GM18909 (cell line): ENCODE results near the gene CLPX.
"Not testable (repeated sequence)": the region's sequence is repeated elsewhere in the genome, so short reads cannot be mapped to it uniquely, and the experiment has no call there.

Experiments used
- ATAC-seq: cut with Tn5 transposase; IDR thresholded peaks from one replicate; pipeline ENCODE4 v1.9.1; 2021; ENCODE audit warnings: mild to moderate bottlenecking; ENCODE audit not compliant: unreplicated experiment, poor library complexity

The CLPX gene

GRCh38 chr15:65175511-65175910, 9.6 kb downstream of the CLPX start:
- ATAC-seq = no peak

DNA sequence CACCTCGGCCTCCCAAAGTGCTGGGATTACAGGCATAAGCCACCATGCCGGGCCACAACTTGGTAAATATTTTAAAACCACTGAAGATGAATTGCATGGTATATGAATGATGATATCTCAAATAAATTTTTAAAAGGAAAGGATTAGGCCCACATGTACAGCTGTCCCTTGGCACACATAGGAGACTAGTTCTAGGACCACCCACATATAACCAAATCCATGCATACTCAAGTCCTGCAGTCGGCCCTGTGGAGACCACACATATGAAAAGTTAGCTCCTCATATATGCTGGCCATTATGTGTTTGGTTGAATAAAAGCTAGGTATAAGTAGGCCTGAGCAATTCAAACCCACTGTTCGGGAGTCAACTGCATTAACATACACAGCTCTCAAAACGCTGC, 10.6 kb downstream of the CLPX start:
- no peak for ATAC-seq

- no peak for ATAC-seq
These were observed 12.6 kb downstream of the CLPX start for GRCh38 chr15:65172531-65172930.

GRCh38 chr15:65171428-65171827, 13.7 kb downstream of the CLPX start:
- no peak for ATAC-seq

GRCh38 chr15:65165875-65166274, 19.3 kb downstream of the CLPX start:
- ATAC-seq = no peak

GRCh38 chr15:65164139-65164538, 21.0 kb downstream of the CLPX start:
- no peak for ATAC-seq

- ATAC-seq = no peak
These were observed 22.1 kb downstream of the CLPX start for GRCh38 chr15:65163041-65163440.

- ATAC-seq = no peak
These were observed 28.4 kb downstream of the CLPX start for GRCh38 chr15:65156692-65157091.

DNA sequence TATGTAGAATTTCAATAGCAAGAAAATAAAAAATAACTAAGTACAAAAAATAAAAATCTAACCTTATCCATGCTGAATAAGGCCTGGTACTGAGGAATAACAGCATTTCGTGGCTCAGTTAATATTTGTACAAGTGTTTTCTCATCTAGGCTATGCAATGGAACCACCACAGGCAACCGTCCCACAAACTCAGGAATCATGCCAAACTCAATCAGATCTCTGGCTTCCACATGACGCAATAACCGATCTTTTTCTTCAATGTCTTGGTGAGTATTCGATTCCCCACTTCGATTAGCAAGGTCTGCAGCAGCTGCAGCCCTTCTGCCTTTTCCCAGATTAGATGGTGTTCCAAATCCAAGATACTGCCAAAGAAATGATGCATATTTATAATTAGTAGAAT, 30.4 kb downstream of the CLPX start:
- ATAC-seq = no peak

DNA sequence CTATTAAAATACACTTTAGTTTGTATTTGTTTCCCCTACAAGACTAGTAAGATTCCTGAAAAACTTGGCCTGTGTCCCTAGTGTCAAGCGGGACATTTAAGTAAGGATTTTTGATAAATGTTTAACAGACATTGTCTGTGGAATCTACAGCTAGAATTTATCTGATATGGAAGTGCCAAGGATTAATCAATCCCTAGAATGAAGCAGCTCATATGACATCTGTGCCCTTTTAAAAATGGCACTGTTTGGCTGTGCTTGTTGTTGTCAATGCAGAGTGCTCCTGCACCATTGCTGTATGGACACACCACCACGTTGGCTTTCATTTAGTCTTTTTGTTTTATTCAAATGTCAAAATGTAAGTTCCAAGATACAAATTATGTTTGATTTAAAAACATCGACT, 37.2 kb downstream of the CLPX start:
- ATAC-seq = no peak

DNA sequence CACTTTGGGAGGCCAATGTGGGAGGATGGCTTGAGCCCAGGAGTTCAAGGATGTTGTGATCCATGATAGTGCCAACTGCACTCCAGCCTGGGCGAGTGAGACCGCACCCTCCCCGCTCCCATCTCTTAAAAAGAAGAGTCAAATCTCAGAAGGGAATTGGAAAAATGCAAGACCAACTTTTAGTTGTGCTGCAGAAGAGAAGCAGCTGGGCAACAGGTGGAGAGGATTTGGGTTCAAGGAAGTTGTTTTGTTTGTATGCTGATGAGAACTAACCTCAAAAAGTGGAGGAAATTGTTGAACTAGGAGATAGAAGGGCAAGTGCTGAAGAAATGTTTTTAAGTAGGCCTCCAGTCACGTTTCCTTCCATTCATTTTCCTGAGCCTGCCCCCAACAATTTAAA, 38.7 kb downstream of the CLPX start:
- ATAC-seq = no peak

DNA sequence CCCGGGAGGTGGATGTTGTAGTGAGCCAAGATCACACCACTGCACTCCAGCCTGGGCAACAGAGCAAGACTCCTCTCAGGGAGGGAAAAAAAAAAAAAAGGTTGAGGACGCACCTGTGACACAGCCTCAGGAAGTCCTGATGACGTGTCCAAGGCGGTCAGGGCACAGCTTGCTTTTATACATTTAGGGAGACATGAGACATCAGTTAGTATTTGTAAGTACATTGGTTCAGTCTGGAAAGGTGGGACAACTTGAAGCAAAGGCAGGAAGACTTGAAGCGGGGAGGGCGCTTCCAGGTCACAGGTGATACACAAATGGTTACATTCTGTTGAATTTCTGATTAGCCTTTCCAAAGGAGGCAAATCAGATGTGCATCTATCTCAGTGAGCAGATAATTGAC, 46.5 kb downstream of the CLPX start:
- ATAC-seq = not testable (repeated sequence)

- ATAC-seq = not testable (repeated sequence)
These were observed 47.2 kb downstream of the CLPX start for GRCh38 chr15:65137893-65138292.

GRCh38 chr15:65137089-65137488, 48.1 kb downstream of the CLPX start:
- ATAC-seq = not testable (repeated sequence)

DNA sequence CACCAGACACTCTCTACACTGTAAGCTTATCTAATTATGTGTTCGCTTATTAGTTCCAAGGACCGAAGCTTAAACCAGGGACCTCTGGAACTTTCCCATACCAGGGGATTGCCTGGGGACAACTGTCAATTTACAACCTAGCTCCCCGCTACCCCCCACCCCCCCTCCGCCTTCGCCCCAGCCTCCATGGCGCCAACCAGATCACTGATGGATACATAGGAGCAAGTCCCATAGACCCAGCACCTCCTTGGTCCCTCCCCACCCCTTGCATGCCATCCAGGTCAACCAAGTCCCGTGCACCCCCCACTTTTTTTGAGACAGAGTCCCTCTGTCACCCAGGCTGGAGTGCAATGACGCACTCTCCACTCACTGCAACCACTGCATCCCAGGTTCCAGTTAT, 50.6 kb downstream of the CLPX start:
- ATAC-seq = no peak

GRCh38 chr15:65133548-65134200, 51.5 kb downstream of the CLPX start, which contains the start of gene PDCD7:
TSS of gene PDCD7 (minus strand) at chr15:65133808. CDS start at chr15:65133781, 27 bp downstream.
- ATAC-seq = peak; percentile 87

DNA sequence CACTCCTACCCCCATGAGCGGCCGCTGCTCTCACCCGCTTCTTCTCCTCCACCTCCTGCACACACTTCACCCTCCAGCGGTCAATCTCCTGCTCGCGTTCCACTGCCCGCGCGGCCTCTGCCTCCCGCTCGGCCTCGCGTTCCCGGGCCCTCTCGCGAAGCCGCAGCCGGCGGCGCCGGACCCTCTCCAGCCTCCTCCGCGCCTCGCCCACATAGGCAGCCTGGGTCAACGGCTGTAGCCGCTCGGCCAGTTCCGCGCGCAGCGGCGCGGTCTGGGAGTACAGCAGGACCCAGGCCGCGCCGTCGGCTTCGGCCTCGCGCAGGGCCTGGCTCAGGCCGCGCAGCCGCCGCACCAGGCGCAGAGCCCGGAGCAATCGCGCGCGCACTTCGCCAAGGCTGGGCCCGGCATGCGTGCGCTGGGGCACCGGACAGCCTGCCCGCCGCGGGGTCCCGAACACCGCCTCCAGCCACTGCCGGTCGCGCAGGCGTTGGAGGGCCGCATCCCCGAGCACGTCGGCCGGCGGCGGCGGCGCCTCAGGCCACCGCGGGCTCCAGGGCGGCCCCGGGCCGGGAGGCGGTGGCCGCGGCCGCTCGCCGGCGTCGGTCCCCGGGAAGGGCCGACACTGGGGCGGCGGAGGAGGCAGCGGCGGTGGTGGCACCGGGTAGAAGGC, 52.1 kb downstream of the CLPX start:
- peak; percentile 44 for ATAC-seq

- ATAC-seq = no peak
These were observed 54.2 kb downstream of the CLPX start for GRCh38 chr15:65130941-65131340.

DNA sequence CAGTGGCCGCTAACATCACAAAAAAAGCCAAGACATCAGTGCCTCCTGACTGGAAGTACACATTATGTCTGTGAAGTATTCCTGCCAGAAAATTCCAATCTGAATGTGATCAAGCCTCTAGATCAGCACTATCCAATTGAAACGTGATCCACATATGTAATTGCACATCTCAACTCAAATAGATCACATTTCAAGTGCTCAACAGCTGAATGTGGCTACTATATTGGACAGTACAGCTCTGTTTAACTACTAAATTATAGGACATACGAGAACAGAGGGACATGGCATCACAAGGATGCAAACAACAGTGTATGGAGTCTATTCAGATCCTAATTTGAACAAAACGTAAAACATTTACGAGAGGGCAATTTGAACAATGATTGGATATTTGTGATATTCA, 69.6 kb downstream of the CLPX start:
- ATAC-seq = no peak

DNA sequence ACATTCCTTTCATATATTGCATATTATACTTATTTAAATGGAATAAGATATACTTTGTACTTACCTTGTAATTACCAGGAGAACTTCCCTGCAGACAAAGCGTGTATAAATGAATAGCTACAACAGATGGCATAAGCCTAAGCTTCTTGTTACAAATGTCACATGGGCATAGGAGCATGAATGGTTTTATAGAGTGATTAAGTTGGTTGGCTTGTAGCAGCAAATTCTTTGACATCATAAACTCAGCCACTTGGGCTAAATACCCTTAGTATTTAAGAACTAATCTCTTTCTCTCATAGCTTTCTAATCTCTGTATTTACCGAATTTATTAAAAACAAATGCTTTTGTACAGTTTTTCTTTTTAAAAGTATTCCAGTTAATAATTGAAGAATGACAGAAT, 70.1 kb downstream of the CLPX start, which contains the start of gene UBAP1L:
UBAP1L (minus strand) TSS at position 115 of the 400 bp plus-strand sequence. CDS start 8,985 bp downstream, outside the sequence.
- ATAC-seq = no peak

DNA sequence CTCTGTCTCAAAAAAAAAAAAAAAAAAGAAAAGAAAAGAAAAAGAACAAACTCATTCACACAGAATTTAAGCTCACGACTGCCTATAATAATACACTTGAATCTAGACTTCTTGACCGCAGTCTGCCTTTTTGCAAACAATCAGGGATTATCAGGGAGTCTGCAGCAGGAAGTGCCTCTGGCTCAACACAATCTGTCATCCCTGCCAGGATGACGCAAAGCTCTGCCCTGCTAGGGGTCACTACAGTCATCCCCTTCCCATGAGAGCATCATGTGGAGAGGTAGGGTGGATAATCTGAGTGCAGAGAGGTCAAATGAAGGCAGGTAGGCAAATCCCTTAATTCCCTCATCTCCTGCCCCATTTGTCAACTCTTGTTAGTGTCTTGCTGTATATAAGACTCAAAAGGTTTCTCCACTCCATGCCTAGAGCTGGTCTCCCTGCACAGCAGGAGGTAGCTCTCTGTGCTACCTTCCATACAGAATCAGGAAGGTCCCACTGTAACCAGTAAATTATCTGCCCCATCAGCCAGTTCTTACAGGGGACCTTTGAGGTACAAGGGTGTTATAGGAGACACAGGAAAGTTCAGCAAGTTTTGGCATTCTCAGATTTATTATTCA, 74.4 kb downstream of the CLPX start:
- no peak for ATAC-seq
